Measurements from ENCODE around the gene SYNJ2. TPM values are rescaled to one million over a fixed set of nuclear protein-coding genes. Genes with fewer than 3 reads are reported as not detected.

The SYNJ2 gene
- total RNA-seq, 1 donor from 2014 or later: 12.3 TPM

GRCh38 chr6:158047563-158048323 is 66.1 kb downstream of the SYNJ2 start:
- H3K27ac ChIP-seq (replicated peaks): peak overlapping the region; percentile 25

GRCh38 chr6:158048589-158048988 is 66.9 kb downstream of the SYNJ2 start:
- Histone ChIP-seq H3K9me3 (replicated peaks) (no peaks in the 10 kb centered on the region), H3K36me3 (peaks cover 4% of the 10 kb centered on the region), H3K27me3 (ENCODE audit: low read depth) (no peaks in the 10 kb centered on the region), H3K4me1 (peaks cover 27% of the 10 kb centered on the region), H3K27ac (replicated peaks) (no peak overlapping the region), H3K4me3 (no peak overlapping the region)
- peak; percentile 3 for DNase-seq
- TF ChIP-seq CTCF (IDR thresholded peaks at IDR 0.05; ENCODE audit: borderline replicate concordance): no peak
- intact Hi-C loops (cut with micrococcal nuclease): loop anchor here (10.0 kb wide), 1 partner anchor 54 kb away; no protein-coding TSS in a partner anchor

More at GRCh38 chr6:158047563-158048323, 66.1 kb downstream of the SYNJ2 start:
- intact Hi-C loops (cut with micrococcal nuclease): loop anchor here (10.0 kb wide), 1 partner anchor 53 kb away; no protein-coding TSS in a partner anchor
- Histone ChIP-seq H3K4me3 (no peak overlapping the region), H3K9me3 (replicated peaks) (no peaks in the 10 kb centered on the region), H3K36me3 (peaks cover 4% of the 10 kb centered on the region), H3K4me1 (peaks cover 31% of the 10 kb centered on the region), H3K27me3 (ENCODE audit: low read depth) (no peaks in the 10 kb centered on the region)
- DNase-seq: peak; percentile 3
- TF ChIP-seq CTCF (IDR thresholded peaks at IDR 0.05; ENCODE audit: borderline replicate concordance): no peak

- no peak for TF ChIP-seq CTCF (IDR thresholded peaks at IDR 0.05; ENCODE audit: borderline replicate concordance)
- no peak overlapping the region for H3K27ac ChIP-seq (replicated peaks)
- H3K36me3 ChIP-seq: peaks cover 4% of the 10 kb centered on the region
- intact Hi-C loops (cut with micrococcal nuclease): loop anchor here (10.0 kb wide), 1 partner anchor 55 kb away; no protein-coding TSS in a partner anchor
- H3K4me1 ChIP-seq: peaks cover 27% of the 10 kb centered on the region
- no peaks in the 10 kb centered on the region for H3K9me3 ChIP-seq (replicated peaks)
- H3K27me3 ChIP-seq (ENCODE audit: low read depth): no peaks in the 10 kb centered on the region
- peak; percentile 6 for DNase-seq
- H3K4me3 ChIP-seq: no peak overlapping the region
Measured at GRCh38 chr6:158049055-158050028, 67.7 kb downstream of the SYNJ2 start.

GRCh38 chr6:158050107-158050735 is 68.6 kb downstream of the SYNJ2 start:
- H3K9me3 ChIP-seq (replicated peaks): no peaks in the 10 kb centered on the region
- no peak overlapping the region for H3K4me3 ChIP-seq
- no peaks in the 10 kb centered on the region for H3K27me3 ChIP-seq (ENCODE audit: low read depth)
- intact Hi-C loops (cut with micrococcal nuclease): no loop called here
- peaks cover 21% of the 10 kb centered on the region for H3K4me1 ChIP-seq
- H3K36me3 ChIP-seq: peaks cover 4% of the 10 kb centered on the region
- peak; percentile 7 for DNase-seq
- no peak for TF ChIP-seq CTCF (IDR thresholded peaks at IDR 0.05; ENCODE audit: borderline replicate concordance)
- no peak overlapping the region for H3K27ac ChIP-seq (replicated peaks)

GRCh38 chr6:158050955-158051354 is 69.3 kb downstream of the SYNJ2 start:
- Histone ChIP-seq H3K4me3 (no peak overlapping the region), H3K9me3 (replicated peaks) (no peaks in the 10 kb centered on the region), H3K27ac (replicated peaks) (no peak overlapping the region), H3K36me3 (peaks cover 4% of the 10 kb centered on the region), H3K4me1 (peaks cover 13% of the 10 kb centered on the region), H3K27me3 (ENCODE audit: low read depth) (no peaks in the 10 kb centered on the region)
- no peak for DNase-seq
- no peak for TF ChIP-seq CTCF (IDR thresholded peaks at IDR 0.05; ENCODE audit: borderline replicate concordance)
- intact Hi-C loops (cut with micrococcal nuclease): no loop called here

All from left ventricle myocardium inferior (tissue), 1 donor.